ENCODE data around the gene COL19A1.

DNA sequence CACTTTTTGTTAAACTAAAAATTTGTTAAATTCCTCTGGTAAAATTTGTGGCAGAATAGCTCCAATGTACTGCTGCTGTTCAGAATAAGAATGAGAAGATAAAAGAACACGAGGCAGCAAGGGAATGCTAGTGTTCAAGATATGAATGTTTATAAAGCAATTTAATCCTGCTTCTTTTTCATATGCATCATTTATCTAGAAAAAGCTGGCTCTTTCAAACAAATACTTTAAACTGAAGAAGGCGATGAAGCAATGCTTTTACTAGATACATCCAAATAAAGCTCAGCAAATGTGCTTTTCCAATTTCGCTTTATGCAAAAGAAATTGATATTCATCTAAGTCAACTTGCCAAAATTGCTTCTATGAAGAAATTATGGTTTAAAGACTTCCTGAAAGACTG lies 370.0 kb downstream of the COL19A1 start:
- TF ChIP-seq FOXK1 (CRISPR knock-in tag; IDR thresholded peaks at IDR 0.05; ENCODE audit: borderline replicate concordance) (no peak), CHD2 (IDR thresholded peaks at IDR 0.05; ENCODE audit: low read depth, low read length) (no peak), ZNF583 (CRISPR knock-in tag; IDR thresholded peaks at IDR 0.05) (no peak), STAG1 (CRISPR knock-in tag; IDR thresholded peaks at IDR 0.05; ENCODE audit: borderline replicate concordance) (no peak), POLR2AphosphoS5 (IDR thresholded peaks at IDR 0.05; ENCODE audit: control insufficient read depth, insufficient read depth, low read depth, low read length) (no peak)
- TF ChIP-seq, protein P1, sequence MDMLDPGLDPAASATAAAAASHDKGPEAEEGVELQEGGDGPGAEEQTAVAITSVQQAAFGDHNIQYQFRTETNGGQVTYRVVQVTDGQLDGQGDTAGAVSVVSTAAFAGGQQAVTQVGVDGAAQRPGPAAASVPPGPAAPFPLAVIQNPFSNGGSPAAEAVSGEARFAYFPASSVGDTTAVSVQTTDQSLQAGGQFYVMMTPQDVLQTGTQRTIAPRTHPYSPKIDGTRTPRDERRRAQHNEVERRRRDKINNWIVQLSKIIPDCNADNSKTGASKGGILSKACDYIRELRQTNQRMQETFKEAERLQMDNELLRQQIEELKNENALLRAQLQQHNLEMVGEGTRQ (CRISPR knock-in tag; IDR thresholded peaks at IDR 0.05), result no peak
- TF ChIP-seq, protein P2, sequence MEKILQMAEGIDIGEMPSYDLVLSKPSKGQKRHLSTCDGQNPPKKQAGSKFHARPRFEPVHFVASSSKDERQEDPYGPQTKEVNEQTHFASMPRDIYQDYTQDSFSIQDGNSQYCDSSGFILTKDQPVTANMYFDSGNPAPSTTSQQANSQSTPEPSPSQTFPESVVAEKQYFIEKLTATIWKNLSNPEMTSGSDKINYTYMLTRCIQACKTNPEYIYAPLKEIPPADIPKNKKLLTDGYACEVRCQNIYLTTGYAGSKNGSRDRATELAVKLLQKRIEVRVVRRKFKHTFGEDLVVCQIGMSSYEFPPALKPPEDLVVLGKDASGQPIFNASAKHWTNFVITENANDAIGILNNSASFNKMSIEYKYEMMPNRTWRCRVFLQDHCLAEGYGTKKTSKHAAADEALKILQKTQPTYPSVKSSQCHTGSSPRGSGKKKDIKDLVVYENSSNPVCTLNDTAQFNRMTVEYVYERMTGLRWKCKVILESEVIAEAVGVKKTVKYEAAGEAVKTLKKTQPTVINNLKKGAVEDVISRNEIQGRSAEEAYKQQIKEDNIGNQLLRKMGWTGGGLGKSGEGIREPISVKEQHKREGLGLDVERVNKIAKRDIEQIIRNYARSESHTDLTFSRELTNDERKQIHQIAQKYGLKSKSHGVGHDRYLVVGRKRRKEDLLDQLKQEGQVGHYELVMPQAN (IDR thresholded peaks at IDR 0.05; ENCODE audit: borderline replicate concordance), result no peak
